Heart left ventricle (tissue), 13 donors: Measurements from ENCODE around the gene STEEP1.
A peak's percentile ranks its signal among the peaks of the same experiment; 100 is the strongest.

ENCODE experiments used
- CTCF ChIP-seq, 12 donors: fragments of 200-600 bp; sonication (generic) in 4 of 12; IDR thresholded peaks; one replicate each; pipeline versions ENCODE4 v1.5.0 to v1.8.0; 2018 to 2022; ENCODE audit warnings: antibody characterized with exemption in 12 of 12, mild to moderate bottlenecking in 5 of 12
- POLR2A ChIP-seq, 2 donors: fragments of 450-650 bp; IDR thresholded peaks; one replicate each; pipeline ENCODE4 v1.6.1; 2017; ENCODE audit warnings: antibody characterized with exemption in 2 of 2, mild to moderate bottlenecking in 2 of 2, moderate library complexity in 2 of 2
- donor health status: ischemic (EF 13 %, LVEDD 7.1; RV severe dilation, severe dysfunction).
- donor health status: DM: no; HTN: yes; CAD: no.
- donor health status: DM: no; HTN: no; CAD: no.
- donor health status: ischemic (EF 25% LVEDD 6.9; RV normal size, moderate dysfunction).
- donor health status: ischemic (EF 25% LVEDD 5.7; RV mildly dilated, moderate dysfunction).
- donor health status: ischemic (EF 35%, LVEDD 5.7; RV mildly dilated, moderate dysfunction).
- donor health status: nonischemic (EF 11% LVEDD 7.7; RV severe dilation, severe dysfunction).
- donor health status: DM: yes; HTN: yes; CAD: no.
- donor health status: PGD.
- donor health status: ischemic (EF 29% LVEDD 5.4; RV normal size, mild dysfunction).
- donor health status: nonischemic (EF 23%, LVEDD 6.1; RV moderate dilation, normal function).

DNA sequence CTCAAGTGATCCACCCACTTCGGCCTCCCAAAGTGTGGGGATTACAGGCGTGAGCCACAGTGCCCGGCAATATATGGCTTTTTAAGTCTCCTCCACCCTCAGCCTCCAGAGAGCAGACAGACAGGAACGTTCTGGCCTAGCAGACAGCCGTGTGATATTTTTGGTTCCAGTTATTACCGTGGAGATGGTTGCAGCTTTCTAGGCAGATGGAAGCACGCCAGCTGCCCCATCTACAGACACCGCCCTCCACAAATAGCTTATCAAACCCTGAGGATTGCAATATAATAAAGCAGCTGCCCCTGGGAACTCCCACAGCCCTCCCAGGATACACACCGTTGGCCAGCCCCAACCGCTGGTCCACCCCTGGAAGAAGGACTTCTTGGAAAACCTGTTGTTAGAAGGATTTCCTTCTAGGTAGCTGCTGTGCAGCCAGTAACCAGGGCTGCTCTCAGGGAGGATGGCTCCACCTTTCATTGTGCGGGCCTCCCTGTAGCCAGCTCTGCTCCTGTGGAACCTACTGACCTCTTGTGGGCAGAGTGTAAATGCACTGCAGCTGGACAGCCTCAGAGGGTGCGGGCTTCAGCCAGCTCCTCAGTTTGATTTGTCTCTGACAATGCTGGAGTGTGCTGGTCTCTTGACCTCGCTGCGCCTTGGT is 52.9 kb downstream of the STEEP1 start:
- TF ChIP-seq CTCF (IDR thresholded peaks at IDR 0.05) (peak; percentile 39 to 68 (median 55)), POLR2A (IDR thresholded peaks at IDR 0.05) (no peak)
